Activated CD4-positive, alpha-beta T cell treated with anti-CD3 and anti-CD28 coated beads, Interleukin-2, Interleukin-6, amounts not matched to agents 100 ng/mL and 50 ng/mL, durations not matched to agents 16 hours and 8 hours (primary cell): ENCODE results near the gene ZHX3.

Source experiments
- DNase-seq: peaks from one replicate; pipeline ENCODE4 v3.0.0-alpha.2; 2020

Gene ZHX3

GRCh38 chr20:41221614-41222218, 95.8 kb downstream of the ZHX3 start:
- no peak for DNase-seq

- no peak for DNase-seq
These were observed 97.7 kb downstream of the ZHX3 start for GRCh38 chr20:41219824-41220223.

GRCh38 chr20:41218466-41218865, 99.1 kb downstream of the ZHX3 start:
- no peak for DNase-seq

GRCh38 chr20:41217422-41217821, 100.1 kb downstream of the ZHX3 start:
- no peak for DNase-seq

GRCh38 chr20:41214666-41215065, 102.9 kb downstream of the ZHX3 start:
- DNase-seq, result no peak

- DNase-seq, result no peak
These were observed 103.3 kb downstream of the ZHX3 start for GRCh38 chr20:41214202-41214601.

- DNase-seq, result no peak
These were observed 104.2 kb downstream of the ZHX3 start for GRCh38 chr20:41213150-41213820.

GRCh38 chr20:41205313-41205712, 112.2 kb downstream of the ZHX3 start:
- no peak for DNase-seq

- no peak for DNase-seq
These were observed 112.9 kb downstream of the ZHX3 start for GRCh38 chr20:41204304-41205265.

GRCh38 chr20:41203660-41204059, 113.9 kb downstream of the ZHX3 start:
- no peak for DNase-seq

- DNase-seq, result no peak
These were observed 115.1 kb downstream of the ZHX3 start for GRCh38 chr20:41202426-41202825.

- DNase-seq, result no peak
These were observed 115.8 kb downstream of the ZHX3 start for GRCh38 chr20:41201760-41202159.

GRCh38 chr20:41200446-41201202, 116.9 kb downstream of the ZHX3 start:
- no peak for DNase-seq

- DNase-seq, result no peak
These were observed 119.1 kb downstream of the ZHX3 start for GRCh38 chr20:41198443-41198842.

GRCh38 chr20:41196653-41197225, 120.8 kb downstream of the ZHX3 start:
- DNase-seq, result no peak

GRCh38 chr20:41192575-41192974, 125.0 kb downstream of the ZHX3 start:
- DNase-seq, result no peak

GRCh38 chr20:41191562-41192500, 125.7 kb downstream of the ZHX3 start:
- DNase-seq, result no peak

GRCh38 chr20:41187668-41188067, 129.9 kb downstream of the ZHX3 start:
- no peak for DNase-seq

- no peak for DNase-seq
These were observed 132.3 kb downstream of the ZHX3 start for GRCh38 chr20:41185013-41185757.

GRCh38 chr20:41183831-41184230, 133.7 kb downstream of the ZHX3 start:
- no peak for DNase-seq

GRCh38 chr20:41183391-41183790, 134.1 kb downstream of the ZHX3 start:
- DNase-seq, result no peak
